K562 (cell line): ENCODE data around the gene METTL24. TPM values are rescaled to one million over a fixed set of nuclear protein-coding genes. Genes with fewer than 3 reads are reported as not detected.

Experiments
- ATAC-seq: fragments of 200-7000 bp; cut with Tn5 transposase; 3 replicates; pipeline ENCODE4 v1.9.1; 2020; ENCODE audit warnings: moderate library complexity
- BruUV-seq: library from RNA; stranded (reverse); fragments of 400-500 nt; replicated peaks from 2 replicates; lab custom pipeline; 2021; lab: Mats Ljungman, UMichigan
- CTCF ChIA-PET: fragments of 300-600 bp; formaldehyde crosslinking; extraction: SDS; loops from one replicate; lab custom pipeline; 2021; ENCODE audit warnings: low intra/inter-chr PET ratio; lab: Yijun Ruan, JAX
- POLR2A ChIA-PET: fragments of 300-600, 350-650 bp; sonication (Branson Sonifier 250); formaldehyde crosslinking; extraction: SDS; loops from one replicate; lab custom pipeline; 2021; ENCODE audit warnings: antibody characterized with exemption, inconsistent platforms; lab: Yijun Ruan, JAX
- DNase-seq, 4 experiments: peaks; one replicate each; pipeline versions ENCODE4 v3.0.0 to v3.0.0-alpha.2; 2011 to 2018; ENCODE audit warnings: low spot score in 3 of 4, mixed read lengths in 3 of 4; ENCODE audit errors: extremely low read depth in 1 of 4
- FAIRE-seq: peaks from 2 replicates; lab custom pipeline; 2011; peaks lifted over from hg19 to GRCh38; lab: Jason Lieb, UNC
- H2AFZ ChIP-seq: 2 replicates; pipeline ENCODE4 v1.6.0; 2011; ENCODE audit warnings: low read depth, low read length, control low read depth, inconsistent platforms
- H3K27ac ChIP-seq: fragments of 200-600 bp; 3 replicates; pipeline ENCODE4 v1.8.0; 2011; ENCODE audit warnings: low read depth, mild to moderate bottlenecking, control low read depth, inconsistent platforms, low read length, moderate library complexity, mixed read lengths; ENCODE audit errors: extremely low read depth
- H3K27me3 ChIP-seq, 2 experiments: fragments of 300-600 bp in 1 of 2; 2 replicates in 1 of 2; 3 replicates in 1 of 2; pipeline versions ENCODE4 v1.6.0 to v1.8.0; 2011; ENCODE audit warnings: inconsistent platforms in 2 of 2, low read length in 2 of 2, mild to moderate bottlenecking in 1 of 2, mixed read lengths in 1 of 2, moderate library complexity in 1 of 2; ENCODE audit not compliant: control insufficient read depth in 2 of 2, insufficient read depth in 2 of 2
- H3K36me3 ChIP-seq: fragments of 300-600 bp; 3 replicates; pipeline ENCODE4 v1.8.0; 2011; ENCODE audit warnings: mild to moderate bottlenecking, low read length, inconsistent platforms; ENCODE audit not compliant: control insufficient read depth, insufficient read depth
- H3K4me1 ChIP-seq, 2 experiments: fragments of 200-600 bp in 1 of 2; replicated peaks in 1 of 2; 2 replicates in 1 of 2; 3 replicates in 1 of 2; pipeline versions ENCODE4 v1.5.1 to v1.8.0; 2011; ENCODE audit warnings: inconsistent platforms in 2 of 2, low read length in 2 of 2, mild to moderate bottlenecking in 1 of 2, mixed read lengths in 1 of 2, moderate library complexity in 1 of 2; ENCODE audit not compliant: control insufficient read depth in 2 of 2, insufficient read depth in 2 of 2
- H3K4me2 ChIP-seq: 2 replicates; pipeline ENCODE4 v1.6.1; 2011; ENCODE audit warnings: low read length, control low read depth, inconsistent platforms, mixed read lengths; ENCODE audit not compliant: insufficient read depth
- H3K4me3 ChIP-seq: fragments of 200-600 bp; sonication (generic), shearing (Covaris generic); 2 replicates; pipeline ENCODE4 v1.5.1; 2016; ENCODE audit warnings: control low read depth, inconsistent platforms
- H3K79me2 ChIP-seq: fragments of 200-600 bp; 3 replicates; pipeline ENCODE4 v1.8.0; 2011; ENCODE audit warnings: low read length, inconsistent platforms; ENCODE audit not compliant: control insufficient read depth, insufficient read depth
- H3K9ac ChIP-seq, 2 experiments: 2 replicates each; pipeline versions ENCODE4 v1.6.0 to v1.6.1; 2011; ENCODE audit warnings: low read depth in 2 of 2, low read length in 2 of 2, control low read depth in 1 of 2, inconsistent platforms in 1 of 2, mild to moderate bottlenecking in 1 of 2, mixed read lengths in 1 of 2; ENCODE audit not compliant: insufficient read depth in 1 of 2
- H3K9me1 ChIP-seq: one replicate; pipeline ENCODE4 v1.6.0; 2011; ENCODE audit warnings: inconsistent platforms, mild to moderate bottlenecking, low read length, moderate library complexity; ENCODE audit not compliant: control insufficient read depth, insufficient read depth
- H3K9me3 ChIP-seq: replicated peaks from 2 replicates; pipeline ENCODE4 v1.5.1; 2011; ENCODE audit warnings: low read depth, low read length, inconsistent platforms; ENCODE audit not compliant: control insufficient read depth, insufficient read depth
- H4K20me1 ChIP-seq: replicated peaks from 2 replicates; pipeline ENCODE4 v1.6.1; 2011; ENCODE audit warnings: low read length, inconsistent platforms, mixed read lengths; ENCODE audit not compliant: control insufficient read depth, insufficient read depth
- CREB1 ChIP-seq, 2 experiments: sonication (generic) in 1 of 2; formaldehyde crosslinking in 1 of 2; IDR thresholded peaks; 2 replicates each; pipeline versions ENCODE4 v1.6.1 to v1.8.0; 2012 to 2022; ENCODE audit warnings: inconsistent platforms in 1 of 2, mild to moderate bottlenecking in 1 of 2, missing genetic modification reagents in 1 of 2, moderate library complexity in 1 of 2
- CREBBP ChIP-seq: IDR thresholded peaks from one replicate; pipeline ENCODE4 v1.6.1; 2012; ENCODE audit warnings: low read depth, mild to moderate bottlenecking, control low read depth, inconsistent platforms, low read length
- EZH2 ChIP-seq: IDR thresholded peaks from 2 replicates; pipeline ENCODE4 v1.6.1; 2012; ENCODE audit warnings: low read depth, mild to moderate bottlenecking, inconsistent platforms, low read length, borderline replicate concordance
- FOXP4 ChIP-seq: sonication (generic); formaldehyde crosslinking; IDR thresholded peaks from 2 replicates; pipeline ENCODE4 v1.8.0; 2022; ENCODE audit warnings: mild to moderate bottlenecking, missing genetic modification reagents, borderline replicate concordance
- HMGN3 ChIP-seq: IDR thresholded peaks from 2 replicates; pipeline ENCODE4 v1.6.1; 2011; ENCODE audit warnings: borderline replicate concordance, low read depth, mild to moderate bottlenecking, mixed read lengths, low read length; ENCODE audit not compliant: insufficient read length; ENCODE audit errors: extremely low read depth
- MYNN ChIP-seq, 2 experiments: sonication (generic); formaldehyde crosslinking in 1 of 2; IDR thresholded peaks; 2 replicates each; pipeline versions ENCODE4 v1.5.0 to v1.6.1; 2016 to 2020; ENCODE audit warnings: antibody characterized with exemption in 1 of 2, missing genetic modification reagents in 1 of 2
- PHTF2 ChIP-seq: fragments of 250-450 bp; sonication (Bioruptor Pico); IDR thresholded peaks from 2 replicates; pipeline ENCODE4 v1.5.0; 2021; ENCODE audit warnings: mild to moderate bottlenecking
- TAF1 ChIP-seq: IDR thresholded peaks from 2 replicates; pipeline ENCODE4 v1.6.1; 2011; ENCODE audit warnings: mild to moderate bottlenecking, low read length, moderate library complexity; ENCODE audit not compliant: insufficient read depth, control insufficient read depth, severe bottlenecking; ENCODE audit errors: extremely low read depth
- ZNF124 ChIP-seq: sonication (generic); formaldehyde crosslinking; IDR thresholded peaks from 2 replicates; pipeline ENCODE4 v1.8.1; 2022; ENCODE audit warnings: missing genetic modification reagents
- ZNF274 ChIP-seq: IDR thresholded peaks from 2 replicates; pipeline ENCODE4 v1.6.1; 2011; ENCODE audit warnings: low read depth, mild to moderate bottlenecking, low read length, moderate library complexity, borderline replicate concordance
- ZNF445 ChIP-seq: fragments of 250-450 bp; sonication (Bioruptor Pico); IDR thresholded peaks from 2 replicates; pipeline ENCODE4 v1.4.0; 2020; ENCODE audit warnings: low read depth, mild to moderate bottlenecking, moderate library complexity
- WGBS: fragments of 100-300 bp; shearing (Covaris generic); methylation state at CpG from one replicate; pipeline ENCODE4 v1.1.6; 2016; ENCODE audit warnings: low coverage, mixed read lengths; ENCODE audit not compliant: insufficient coverage; ENCODE audit errors: missing lambda C conversion rate; 5-methylcytosine and 5-hydroxymethylcytosine counted together
- in situ Hi-C: fragments of 300-500 bp; cut with MboI; formaldehyde crosslinking; loops from 4 replicates; pipeline ENCODE4 v1.15.0; 2018; ENCODE audit warnings: inconsistent platforms, mixed read lengths
- intact Hi-C: fragments of 100-400 bp; cut with micrococcal nuclease; formaldehyde crosslinking; loops from 2 replicates; pipeline ENCODE4 v1.14.2; 2022
- polyA plus RNA-seq, 8 experiments: library from polyadenylated mRNA; depleted of rRNA in 4 of 8; stranded (reverse) in 5 of 8; unstranded in 3 of 8; fragments of >200 nt; fragmentation: Nextera tagmentation in 2 of 8; fragmentation: Illumina TruSeq in 1 of 8; extraction: Ambion mirVana in 2 of 8; extraction: Trizol in 1 of 8; gene quantifications; 2 replicates each; pipeline versions ENCODE4 v1.2.1 to v1.2.3, GENCODE V29; 2011 to 2014; ENCODE audit warnings: inconsistent platforms in 1 of 8, missing spikeins in 1 of 8
- total RNA-seq, 7 experiments: library from RNA; depleted of rRNA in 6 of 7; stranded (reverse); fragments of >200 nt in 6 of 7; fragmentation: Illumina TruSeq in 2 of 7; extraction: Trizol in 2 of 7; gene quantifications; 2 replicates each; pipeline versions ENCODE4 v1.2.1 to v1.2.3, GENCODE V29; 2011 to 2021; ENCODE audit warnings: low replicate concordance in 1 of 7

The METTL24 gene
- total and polyA plus RNA-seq, 9 of the 15 experiments (the other 6 are each of a cell fraction or from before 2014, with no cell fraction given), result not detected

GRCh38 chr6:110331816-110332215 is 26.3 kb downstream of the METTL24 start:
- no peaks in the 10 kb centered on the region for H4K20me1 ChIP-seq
- intact Hi-C loops, result no loop called here
- TF ChIP-seq MYNN (IDR thresholded peaks at IDR 0.05) (no peak), MYNN (CRISPR knock-in tag; IDR thresholded peaks at IDR 0.05) (no peak), TAF1 (no peak), EZH2 (no peak), ZNF274 (no peak), ZNF124 (no peak), ZNF445 (CRISPR knock-in tag) (no peak), PHTF2 (CRISPR knock-in tag) (no peak), CREB1 (IDR thresholded peaks at IDR 0.05) (no peak), CREB1 (CRISPR knock-in tag; IDR thresholded peaks at IDR 0.05) (no peak), CREBBP (no peak), FOXP4 (CRISPR knock-in tag) (no peak), HMGN3 (no peak)
- no peak overlapping the region for H3K27ac ChIP-seq
- H3K9me1 ChIP-seq, result no peaks in the 10 kb centered on the region
- no peak overlapping the region for H3K9ac ChIP-seq
- no TSS peak for BruUV-seq
- ATAC-seq, result no peak
- no peak for FAIRE-seq
- no peak for DNase-seq
- H3K4me1 ChIP-seq, result no peaks in the 10 kb centered on the region
- WGBS, result 3% methylated on average over 4 of the region's 4 CpGs
- H2AFZ ChIP-seq, result no peak overlapping the region
- in situ Hi-C loops, result no loop called here
- no peaks in the 10 kb centered on the region for H3K36me3 ChIP-seq
- no peaks in the 10 kb centered on the region for H3K9me3 ChIP-seq
- POLR2A ChIA-PET, result interaction anchor here (0.5 kb wide), 1 partner anchor 852 kb away, joined by 3 read pairs; no protein-coding TSS in a partner anchor
- H3K4me2 ChIP-seq, result no peak overlapping the region
- H3K4me3 ChIP-seq, result no peak overlapping the region
- CTCF ChIA-PET, result no interaction called here
- no peaks in the 10 kb centered on the region for H3K79me2 ChIP-seq
- peaks cover 10 to 23% of the 10 kb centered on the region in 2 experiments; a peak in 4 of 5 replicates for H3K27me3 ChIP-seq
